Small intestine (tissue), 7 donors: Measurements from ENCODE around the gene ARHGEF9. TPM values are rescaled to one million over a fixed set of nuclear protein-coding genes. Genes with fewer than 3 reads are reported as not detected.

Source experiments
- DNase-seq, 2 donors: peaks; one replicate each; pipeline versions ENCODE4 v3.0.0 to v3.0.0-alpha.2; 2013
- FAIRE-seq: peaks from 2 replicates; lab custom pipeline; 2012; peaks lifted over from hg19 to GRCh38; lab: Jason Lieb, UNC
- H3K27ac ChIP-seq, 3 donors: one replicate each; pipeline ENCODE4 v1.5.1; 2013; ENCODE audit warnings: low read length in 2 of 3, mild to moderate bottlenecking in 2 of 3, control low read depth in 1 of 3, inconsistent platforms in 1 of 3, low read depth in 1 of 3, moderate library complexity in 1 of 3
- H3K27me3 ChIP-seq, 3 donors: one replicate each; pipeline ENCODE4 v1.6.1; 2013; ENCODE audit warnings: low read length in 3 of 3, inconsistent platforms in 1 of 3; ENCODE audit not compliant: control insufficient read depth in 3 of 3, insufficient read depth in 3 of 3
- H3K36me3 ChIP-seq, 3 donors: one replicate each; pipeline ENCODE4 v1.6.1; 2013; ENCODE audit warnings: low read length in 3 of 3, inconsistent platforms in 1 of 3, low read depth in 1 of 3, mild to moderate bottlenecking in 1 of 3, moderate library complexity in 1 of 3; ENCODE audit not compliant: control insufficient read depth in 3 of 3, insufficient read depth in 2 of 3
- H3K4me1 ChIP-seq, 3 donors: one replicate each; pipeline ENCODE4 v1.6.1; 2013; ENCODE audit warnings: low read length in 2 of 3, inconsistent platforms in 1 of 3, low read depth in 1 of 3, mild to moderate bottlenecking in 1 of 3, moderate library complexity in 1 of 3; ENCODE audit not compliant: control insufficient read depth in 3 of 3, insufficient read depth in 2 of 3
- H3K4me3 ChIP-seq, 3 donors: one replicate each; pipeline ENCODE4 v1.5.1; 2013; ENCODE audit warnings: low read length in 3 of 3, control low read depth in 1 of 3, inconsistent platforms in 1 of 3, low read depth in 1 of 3, mild to moderate bottlenecking in 1 of 3, moderate library complexity in 1 of 3
- H3K9me3 ChIP-seq, 2 donors: one replicate each; pipeline ENCODE4 v1.6.1; 2013; ENCODE audit warnings: low read depth in 1 of 2, low read length in 1 of 2; ENCODE audit not compliant: control insufficient read depth in 2 of 2, insufficient read depth in 1 of 2
- WGBS, 3 donors: extraction: QIAGEN DNeasy Blood & Tissue Kit; methylation state at CpG; one replicate each; pipeline ENCODE4 v1.1.7; 2013; 5-methylcytosine and 5-hydroxymethylcytosine counted together
- polyA plus RNA-seq, 4 donors: library from polyadenylated mRNA; stranded (reverse) in 3 of 4; unstranded in 1 of 4; fragments of 200-250 nt in 3 of 4; fragments of 120-200 nt in 1 of 4; gene quantifications; one replicate each; pipeline versions ENCODE4 v1.2.1 to v1.2.3, GENCODE V29; 2013
- donor health status: healthy with polysubstance abuse.
- donor health status: control.
- donor health status: control.
- donor health status: Bipolar disorder and iron deficiency.
- donor health status: healthy.

The ARHGEF9 gene
- polyA plus RNA-seq, 4 donors = 16.5 to 38.9 (median 26.3) TPM

- Histone ChIP-seq H3K36me3 (peaks cover 0 to 5% (median 0%) of the 10 kb centered on the region in 3 donors), H3K27me3 (no peaks in the 10 kb centered on the region), H3K4me1 (no peaks in the 10 kb centered on the region), H3K9me3 (no peaks in the 10 kb centered on the region), H3K27ac (no peak overlapping the region), H3K4me3 (no peak overlapping the region)
- FAIRE-seq = no peak
- DNase-seq = no peak
- 66 to 85% (median 84%) methylated on average over 2 of the region's 2 CpGs for WGBS, 3 donors
Observed at GRCh38 chrX:63718010-63718694, 66.9 kb downstream of the ARHGEF9 start.

GRCh38 chrX:63713526-63713925 is 71.5 kb downstream of the ARHGEF9 start:
- H3K36me3 ChIP-seq = peaks cover 0 to 3% (median 0%) of the 10 kb centered on the region in 3 donors
- H3K4me3 ChIP-seq = no peak overlapping the region
- DNase-seq = peak; percentile 7 to 8
- no peaks in the 10 kb centered on the region for H3K9me3 ChIP-seq
- no peaks in the 10 kb centered on the region for H3K4me1 ChIP-seq
- no peak overlapping the region for H3K27ac ChIP-seq
- no peak for FAIRE-seq
- WGBS, 3 donors = 37 to 50% (median 38%) methylated on average over 2 of the region's 2 CpGs
- H3K27me3 ChIP-seq = no peaks in the 10 kb centered on the region

- no peak overlapping the region for H3K27ac ChIP-seq
- no peaks in the 10 kb centered on the region for H3K9me3 ChIP-seq
- no peak for FAIRE-seq
- H3K36me3 ChIP-seq = peaks cover 2 to 4% (median 4%) of the 10 kb centered on the region in 3 donors
- no peaks in the 10 kb centered on the region for H3K27me3 ChIP-seq
- WGBS, 3 donors = 44 to 68% (median 55%) methylated on average over 2 of the region's 2 CpGs
- H3K4me1 ChIP-seq = no peaks in the 10 kb centered on the region
- H3K4me3 ChIP-seq = no peak overlapping the region
- DNase-seq = peak in 1 of 2 donors; percentile 5
Observed at GRCh38 chrX:63708801-63709200, 76.2 kb downstream of the ARHGEF9 start.

GRCh38 chrX:63702556-63702955 is 82.5 kb downstream of the ARHGEF9 start:
- Histone ChIP-seq H3K9me3 (peaks cover 0 to 4% of the 10 kb centered on the region in 2 donors), H3K27ac (no peak overlapping the region), H3K36me3 (peaks cover 5 to 10% (median 9%) of the 10 kb centered on the region in 3 donors), H3K27me3 (no peaks in the 10 kb centered on the region), H3K4me1 (no peaks in the 10 kb centered on the region), H3K4me3 (no peak overlapping the region)
- DNase-seq (no peak), FAIRE-seq (no peak)
- 88 to 95% (median 92%) methylated on average over 1 of the region's 1 CpG for WGBS, 3 donors

GRCh38 chrX:63686878-63687714 is 97.9 kb downstream of the ARHGEF9 start:
- Histone ChIP-seq H3K4me1 (no peaks in the 10 kb centered on the region), H3K9me3 (peaks cover 0 to 11% of the 10 kb centered on the region in 2 donors), H3K27ac (no peak overlapping the region), H3K36me3 (no peaks in the 10 kb centered on the region), H3K4me3 (no peak overlapping the region), H3K27me3 (no peaks in the 10 kb centered on the region)
- FAIRE-seq (peak; percentile 67), DNase-seq (peak in 1 of 2 donors; percentile 17)
- WGBS, 3 donors = 32 to 38% (median 38%) methylated on average over 1 of the region's 1 CpG

GRCh38 chrX:63680423-63680822 is 104.6 kb downstream of the ARHGEF9 start:
- 81 to 95% (median 94%) methylated on average over 3 of the region's 3 CpGs for WGBS, 3 donors
- no peak for FAIRE-seq
- Histone ChIP-seq H3K27ac (no peak overlapping the region), H3K4me3 (no peak overlapping the region), H3K36me3 (peaks cover 1 to 6% (median 3%) of the 10 kb centered on the region in 3 donors), H3K27me3 (no peaks in the 10 kb centered on the region), H3K4me1 (no peaks in the 10 kb centered on the region), H3K9me3 (no peaks in the 10 kb centered on the region)
- DNase-seq = no peak

GRCh38 chrX:63679432-63679831 is 105.6 kb downstream of the ARHGEF9 start:
- WGBS, 3 donors = 79 to 88% (median 86%) methylated on average over 3 of the region's 3 CpGs
- Histone ChIP-seq H3K9me3 (no peaks in the 10 kb centered on the region), H3K27ac (no peak overlapping the region), H3K36me3 (peaks cover 1 to 6% (median 5%) of the 10 kb centered on the region in 3 donors), H3K4me3 (no peak overlapping the region), H3K4me1 (no peaks in the 10 kb centered on the region), H3K27me3 (no peaks in the 10 kb centered on the region)
- DNase-seq (no peak), FAIRE-seq (no peak)

- H3K36me3 ChIP-seq = peaks cover 1 to 9% (median 8%) of the 10 kb centered on the region in 3 donors
Observed at GRCh38 chrX:63675716-63676115, 109.3 kb downstream of the ARHGEF9 start.

More at GRCh38 chrX:63675716-63676115, 109.3 kb downstream of the ARHGEF9 start:
- DNase-seq (no peak), FAIRE-seq (no peak)
- no peak overlapping the region for H3K27ac ChIP-seq
- no peaks in the 10 kb centered on the region for H3K4me1 ChIP-seq
- H3K27me3 ChIP-seq = no peaks in the 10 kb centered on the region
- H3K4me3 ChIP-seq = no peak overlapping the region
- no peaks in the 10 kb centered on the region for H3K9me3 ChIP-seq
- 82 to 90% (median 86%) methylated on average over 2 of the region's 2 CpGs for WGBS, 3 donors
